ENCODE results near the gene URM1. TPM values are rescaled to one million over a fixed set of nuclear protein-coding genes. Genes with fewer than 3 reads are reported as not detected.

Gene URM1
- total RNA-seq, 1 experiment from 2014 or later = 71.8 TPM

Other genes with a start within 250 kb of the URM1 start
- 93.5 and 114 TPM in 2 replicates for gene PTGES2, start 243.6 kb upstream of the URM1 start, total RNA-seq (2014; rRNA removed; shearing (Covaris generic); ENCODE audit: low replicate concordance)
- 2.2 TPM in 1 of 2 replicates, not detected in the other for gene LCN2, start 221.9 kb upstream of the URM1 start, total RNA-seq (2014; rRNA removed; shearing (Covaris generic); ENCODE audit: low replicate concordance)
- 172 and 199 TPM in 2 replicates for gene BBLN, start 211.1 kb upstream of the URM1 start, total RNA-seq (2014; rRNA removed; shearing (Covaris generic); ENCODE audit: low replicate concordance)
- 25.6 and 27.7 TPM in 2 replicates for gene CIZ1, start 179.8 kb upstream of the URM1 start, total RNA-seq (2014; rRNA removed; shearing (Covaris generic); ENCODE audit: low replicate concordance)
- 15.3 and 22.3 TPM in 2 replicates for gene DNM1, start 168.0 kb upstream of the URM1 start, total RNA-seq (2014; rRNA removed; shearing (Covaris generic); ENCODE audit: low replicate concordance)
- gene GOLGA2, start 95.4 kb upstream of the URM1 start, total RNA-seq (2014; rRNA removed; shearing (Covaris generic); ENCODE audit: low replicate concordance) = 44.6 and 79.8 TPM in 2 replicates
- gene SWI5, start 95.1 kb upstream of the URM1 start, total RNA-seq (2014; rRNA removed; shearing (Covaris generic); ENCODE audit: low replicate concordance) = 97.2 and 141 TPM in 2 replicates
- 17.2 and 29.2 TPM in 2 replicates for gene TRUB2, start 48.9 kb upstream of the URM1 start, total RNA-seq (2014; rRNA removed; shearing (Covaris generic); ENCODE audit: low replicate concordance)
- gene COQ4, start 48.5 kb upstream of the URM1 start, total RNA-seq (2014; rRNA removed; shearing (Covaris generic); ENCODE audit: low replicate concordance) = 76.4 and 85.3 TPM in 2 replicates
- 18.8 and 22.0 TPM in 2 replicates for gene SLC27A4, start 30.8 kb upstream of the URM1 start, total RNA-seq (2014; rRNA removed; shearing (Covaris generic); ENCODE audit: low replicate concordance)
- gene CERCAM, start 49.5 kb downstream of the URM1 start, total RNA-seq (2014; rRNA removed; shearing (Covaris generic); ENCODE audit: low replicate concordance) = 25.2 and 50.6 TPM in 2 replicates
- 31.4 and 32.1 TPM in 2 replicates for gene ODF2, start 84.6 kb downstream of the URM1 start, total RNA-seq (2014; rRNA removed; shearing (Covaris generic); ENCODE audit: low replicate concordance)
- 42.4 and 45.8 TPM in 2 replicates for gene GLE1, start 133.3 kb downstream of the URM1 start, total RNA-seq (2014; rRNA removed; shearing (Covaris generic); ENCODE audit: low replicate concordance)
- gene SPTAN1, start 181.2 kb downstream of the URM1 start, total RNA-seq (2014; rRNA removed; shearing (Covaris generic); ENCODE audit: low replicate concordance) = 100 and 104 TPM in 2 replicates

Measured in Caki2 (cell line).